WTC11 (cell line): ENCODE data around the gene SPACA5B. TPM values are rescaled to one million over a fixed set of nuclear protein-coding genes. Genes with fewer than 3 reads are reported as not detected.

ENCODE experiments used
- ATAC-seq: fragments of 200-7000 bp; cut with Tn5 transposase; 2 replicates; pipeline ENCODE4 v1.10.0; 2021; ENCODE audit warnings: mild to moderate bottlenecking, moderate library complexity
- CTCF ChIA-PET: fragments of 300-600 bp; sonication (Branson Sonifier 250); formaldehyde crosslinking; loops from one replicate; lab custom pipeline; 2021; ENCODE audit warnings: antibody characterized with exemption; lab: Charles Lee
- POLR2A ChIA-PET: fragments of 350-600 bp; sonication (Branson Sonifier 250); formaldehyde crosslinking; loops from one replicate; lab custom pipeline; 2021; ENCODE audit warnings: antibody characterized with exemption; lab: Charles Lee
- DNase-seq: peaks from one replicate; pipeline ENCODE4 v3.0.0; 2021; ENCODE audit warnings: low spot score
- H3K27ac Mint-ChIP-seq: 2 replicates; pipeline ENCODE4 v1.8.0; 2021; ENCODE audit warnings: mixed read lengths
- H3K27me3 Mint-ChIP-seq: 2 replicates; pipeline ENCODE4 v1.8.0; 2021; ENCODE audit warnings: low read depth, mild to moderate bottlenecking, moderate library complexity, mixed read lengths
- H3K36me3 Mint-ChIP-seq: 2 replicates; pipeline ENCODE4 v1.8.0; 2021; ENCODE audit warnings: mixed read lengths
- H3K4me1 Mint-ChIP-seq: 2 replicates; pipeline ENCODE4 v1.8.0; 2022; ENCODE audit warnings: mixed read lengths
- H3K4me3 Mint-ChIP-seq: 2 replicates; pipeline ENCODE4 v1.8.0; 2021; ENCODE audit warnings: mild to moderate bottlenecking, moderate library complexity, mixed read lengths
- H3K9me3 Mint-ChIP-seq: 2 replicates; pipeline ENCODE4 v1.8.0; 2021; ENCODE audit warnings: mixed read lengths
- CREM ChIP-seq: sonication (generic); formaldehyde crosslinking; IDR thresholded peaks from 2 replicates; pipeline ENCODE4 v1.8.1; 2022; ENCODE audit warnings: mild to moderate bottlenecking, missing genetic modification reagents, moderate library complexity
- EMX1 ChIP-seq: fragments of 250-450 bp; sonication (Bioruptor Pico); IDR thresholded peaks from 2 replicates; pipeline ENCODE4 v1.8.0; 2021; ENCODE audit warnings: mild to moderate bottlenecking
- ESRRA ChIP-seq: sonication (generic); formaldehyde crosslinking; IDR thresholded peaks from 2 replicates; pipeline ENCODE4 v1.8.1; 2022; ENCODE audit warnings: mild to moderate bottlenecking, missing genetic modification reagents, borderline replicate concordance
- HMGA2 ChIP-seq: fragments of 250-450 bp; sonication (Bioruptor Pico); IDR thresholded peaks from 2 replicates; pipeline ENCODE4 v1.4.0; 2021; ENCODE audit warnings: mild to moderate bottlenecking, moderate library complexity
- JAZF1 ChIP-seq: fragments of 250-450 bp; sonication (Bioruptor Pico); IDR thresholded peaks from 2 replicates; pipeline ENCODE4 v1.9.0; 2021; ENCODE audit warnings: moderate library complexity, mild to moderate bottlenecking, inconsistent platforms
- NFATC4 ChIP-seq: fragments of 250-450 bp; sonication (Bioruptor Pico); IDR thresholded peaks from 2 replicates; pipeline ENCODE4 v1.9.0; 2021; ENCODE audit warnings: mild to moderate bottlenecking
- NFE2L1 ChIP-seq: sonication (generic); formaldehyde crosslinking; IDR thresholded peaks from 2 replicates; pipeline ENCODE4 v1.8.1; 2023; ENCODE audit warnings: missing genetic modification reagents
- NR1H2 ChIP-seq: sonication (generic); formaldehyde crosslinking; IDR thresholded peaks from 2 replicates; pipeline ENCODE4 v1.9.0; 2021; ENCODE audit warnings: mild to moderate bottlenecking, moderate library complexity, missing genetic modification reagents
- NR2C2 ChIP-seq: sonication (generic); formaldehyde crosslinking; IDR thresholded peaks from 2 replicates; pipeline ENCODE4 v1.8.0; 2022; ENCODE audit warnings: mild to moderate bottlenecking, missing genetic modification reagents
- PRRX2 ChIP-seq: fragments of 250-450 bp; sonication (Bioruptor Pico); IDR thresholded peaks from 2 replicates; pipeline ENCODE4 v1.8.0; 2021; ENCODE audit warnings: mild to moderate bottlenecking
- RORB ChIP-seq: fragments of 250-450 bp; sonication (Bioruptor Pico); IDR thresholded peaks from 2 replicates; pipeline ENCODE4 v1.9.0; 2021; ENCODE audit warnings: mild to moderate bottlenecking
- SMAD4 ChIP-seq: sonication (generic); formaldehyde crosslinking; IDR thresholded peaks from 2 replicates; pipeline ENCODE4 v1.8.0; 2022; ENCODE audit warnings: mild to moderate bottlenecking, missing genetic modification reagents
- SOX15 ChIP-seq: fragments of 250-450 bp; sonication (Bioruptor Pico); IDR thresholded peaks from 2 replicates; pipeline ENCODE4 v1.9.0; 2021; ENCODE audit warnings: mild to moderate bottlenecking
- SP1 ChIP-seq: sonication (generic); formaldehyde crosslinking; conservative IDR thresholded peaks from 2 replicates; pipeline ENCODE4 v1.8.1; 2022; ENCODE audit warnings: missing genetic modification reagents
- ZNF138 ChIP-seq: sonication (generic); formaldehyde crosslinking; conservative IDR thresholded peaks from 2 replicates; pipeline ENCODE4 v1.8.1; 2022; ENCODE audit warnings: mild to moderate bottlenecking, moderate library complexity, missing genetic modification reagents
- ZNF219 ChIP-seq: sonication (generic); formaldehyde crosslinking; IDR thresholded peaks from 2 replicates; pipeline ENCODE4 v1.8.0; 2023; ENCODE audit warnings: missing genetic modification reagents, mild to moderate bottlenecking, borderline replicate concordance
- ZNF263 ChIP-seq: sonication (generic); formaldehyde crosslinking; IDR thresholded peaks from 2 replicates; pipeline ENCODE4 v1.8.1; 2022; ENCODE audit warnings: low read depth, mild to moderate bottlenecking, moderate library complexity, missing genetic modification reagents
- total RNA-seq: library from RNA; stranded (reverse); gene quantifications from 3 replicates; pipeline ENCODE4 v1.2.3, GENCODE V29; 2021
- TF ChIP-seq, protein P1 (sequence below): sonication (generic); formaldehyde crosslinking; IDR thresholded peaks from 2 replicates; pipeline ENCODE4 v1.8.0; 2022; ENCODE audit warnings: mild to moderate bottlenecking, missing genetic modification reagents
- TF ChIP-seq, protein P2 (sequence below): fragments of 250-450 bp; sonication (Bioruptor Pico); IDR thresholded peaks from 2 replicates; pipeline ENCODE4 v2.1.2; 2022; ENCODE audit warnings: mild to moderate bottlenecking, moderate library complexity
- TF ChIP-seq, protein P3 (sequence below): sonication (generic); formaldehyde crosslinking; conservative IDR thresholded peaks from 2 replicates; pipeline ENCODE4 v1.8.1; 2022; ENCODE audit warnings: mild to moderate bottlenecking, missing genetic modification reagents
- TF ChIP-seq, protein P4 (sequence below): sonication (generic); formaldehyde crosslinking; IDR thresholded peaks from 2 replicates; pipeline ENCODE4 v1.8.1; 2022; ENCODE audit warnings: mild to moderate bottlenecking, missing genetic modification reagents, moderate library complexity, borderline replicate concordance
- TF ChIP-seq, protein P5 (sequence below): sonication (generic); formaldehyde crosslinking; IDR thresholded peaks from 2 replicates; pipeline ENCODE4 v1.8.1; 2023; ENCODE audit warnings: mild to moderate bottlenecking, missing genetic modification reagents, moderate library complexity
- TF ChIP-seq, protein P6 (sequence below): sonication (generic); formaldehyde crosslinking; IDR thresholded peaks from 2 replicates; pipeline ENCODE4 v1.8.0; 2022; ENCODE audit warnings: mild to moderate bottlenecking, missing genetic modification reagents
- TF ChIP-seq, protein P7 (sequence below): sonication (generic); formaldehyde crosslinking; IDR thresholded peaks from 2 replicates; pipeline ENCODE4 v1.8.0; 2023; ENCODE audit warnings: missing genetic modification reagents, mild to moderate bottlenecking, borderline replicate concordance

SPACA5B gene
- total RNA-seq, 1 experiment from 2014 or later, result not detected

DNA sequence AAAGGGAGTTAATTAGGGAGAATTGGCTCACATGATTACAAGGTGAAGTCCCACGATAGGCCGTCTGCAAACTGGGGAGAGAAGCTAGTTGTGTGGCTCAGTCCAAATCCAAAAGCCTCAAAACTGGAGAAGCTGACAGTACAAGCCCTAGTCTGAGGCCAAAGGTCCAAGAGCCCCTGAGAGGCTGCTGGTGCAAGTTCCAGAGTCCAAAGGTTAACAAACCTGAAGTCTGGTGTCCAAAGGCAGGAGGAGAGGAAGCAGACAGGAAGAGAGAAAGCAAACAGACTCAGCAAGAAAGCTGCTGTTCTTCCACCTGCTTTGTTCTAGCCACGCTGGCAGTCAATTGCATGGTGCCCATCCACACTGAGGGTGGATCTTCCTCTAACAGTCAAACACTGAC lies 29.0 kb upstream of the SPACA5B start:
- no peaks in the 10 kb centered on the region for H3K4me1 Mint-ChIP-seq
- no peaks in the 10 kb centered on the region for H3K36me3 Mint-ChIP-seq
- CTCF ChIA-PET, result no interaction called here
- no peak overlapping the region for H3K27ac Mint-ChIP-seq
- DNase-seq, result no peak
- TF ChIP-seq, protein P1, sequence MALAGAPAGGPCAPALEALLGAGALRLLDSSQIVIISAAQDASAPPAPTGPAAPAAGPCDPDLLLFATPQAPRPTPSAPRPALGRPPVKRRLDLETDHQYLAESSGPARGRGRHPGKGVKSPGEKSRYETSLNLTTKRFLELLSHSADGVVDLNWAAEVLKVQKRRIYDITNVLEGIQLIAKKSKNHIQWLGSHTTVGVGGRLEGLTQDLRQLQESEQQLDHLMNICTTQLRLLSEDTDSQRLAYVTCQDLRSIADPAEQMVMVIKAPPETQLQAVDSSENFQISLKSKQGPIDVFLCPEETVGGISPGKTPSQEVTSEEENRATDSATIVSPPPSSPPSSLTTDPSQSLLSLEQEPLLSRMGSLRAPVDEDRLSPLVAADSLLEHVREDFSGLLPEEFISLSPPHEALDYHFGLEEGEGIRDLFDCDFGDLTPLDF (CRISPR knock-in tag), result no peak
- no peak for TF ChIP-seq HMGA2 (CRISPR knock-in tag)
- TF ChIP-seq, protein P2, sequence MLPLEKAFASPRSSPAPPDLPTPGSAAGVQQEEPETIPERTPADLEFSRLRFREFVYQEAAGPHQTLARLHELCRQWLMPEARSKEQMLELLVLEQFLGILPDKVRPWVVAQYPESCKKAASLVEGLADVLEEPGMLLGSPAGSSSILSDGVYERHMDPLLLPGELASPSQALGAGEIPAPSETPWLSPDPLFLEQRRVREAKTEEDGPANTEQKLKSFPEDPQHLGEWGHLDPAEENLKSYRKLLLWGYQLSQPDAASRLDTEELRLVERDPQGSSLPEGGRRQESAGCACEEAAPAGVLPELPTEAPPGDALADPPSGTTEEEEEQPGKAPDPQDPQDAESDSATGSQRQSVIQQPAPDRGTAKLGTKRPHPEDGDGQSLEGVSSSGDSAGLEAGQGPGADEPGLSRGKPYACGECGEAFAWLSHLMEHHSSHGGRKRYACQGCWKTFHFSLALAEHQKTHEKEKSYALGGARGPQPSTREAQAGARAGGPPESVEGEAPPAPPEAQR, result no peak
- TF ChIP-seq NFATC4, result no peak
- no peak for TF ChIP-seq ZNF219 (CRISPR knock-in tag)
- TF ChIP-seq ZNF138 (CRISPR knock-in tag), result no peak
- TF ChIP-seq, protein P3, sequence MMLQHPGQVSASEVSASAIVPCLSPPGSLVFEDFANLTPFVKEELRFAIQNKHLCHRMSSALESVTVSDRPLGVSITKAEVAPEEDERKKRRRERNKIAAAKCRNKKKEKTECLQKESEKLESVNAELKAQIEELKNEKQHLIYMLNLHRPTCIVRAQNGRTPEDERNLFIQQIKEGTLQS, result no peak
- TF ChIP-seq NR1H2 (CRISPR knock-in tag), result no peak
- TF ChIP-seq SOX15 (CRISPR knock-in tag), result no peak
- no peak for TF ChIP-seq SMAD4 (CRISPR knock-in tag)
- TF ChIP-seq, protein P4, sequence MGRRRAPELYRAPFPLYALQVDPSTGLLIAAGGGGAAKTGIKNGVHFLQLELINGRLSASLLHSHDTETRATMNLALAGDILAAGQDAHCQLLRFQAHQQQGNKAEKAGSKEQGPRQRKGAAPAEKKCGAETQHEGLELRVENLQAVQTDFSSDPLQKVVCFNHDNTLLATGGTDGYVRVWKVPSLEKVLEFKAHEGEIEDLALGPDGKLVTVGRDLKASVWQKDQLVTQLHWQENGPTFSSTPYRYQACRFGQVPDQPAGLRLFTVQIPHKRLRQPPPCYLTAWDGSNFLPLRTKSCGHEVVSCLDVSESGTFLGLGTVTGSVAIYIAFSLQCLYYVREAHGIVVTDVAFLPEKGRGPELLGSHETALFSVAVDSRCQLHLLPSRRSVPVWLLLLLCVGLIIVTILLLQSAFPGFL (CRISPR knock-in tag), result no peak
- no peak for TF ChIP-seq RORB
- TF ChIP-seq EMX1, result no peak
- H3K27me3 Mint-ChIP-seq, result no peaks in the 10 kb centered on the region
- POLR2A ChIA-PET, result no interaction called here
- no peak for ATAC-seq
- H3K4me3 Mint-ChIP-seq, result no peak overlapping the region
- peaks cover 7% of the 10 kb centered on the region; the same call in 1 of the 2 replicates for H3K9me3 Mint-ChIP-seq

DNA sequence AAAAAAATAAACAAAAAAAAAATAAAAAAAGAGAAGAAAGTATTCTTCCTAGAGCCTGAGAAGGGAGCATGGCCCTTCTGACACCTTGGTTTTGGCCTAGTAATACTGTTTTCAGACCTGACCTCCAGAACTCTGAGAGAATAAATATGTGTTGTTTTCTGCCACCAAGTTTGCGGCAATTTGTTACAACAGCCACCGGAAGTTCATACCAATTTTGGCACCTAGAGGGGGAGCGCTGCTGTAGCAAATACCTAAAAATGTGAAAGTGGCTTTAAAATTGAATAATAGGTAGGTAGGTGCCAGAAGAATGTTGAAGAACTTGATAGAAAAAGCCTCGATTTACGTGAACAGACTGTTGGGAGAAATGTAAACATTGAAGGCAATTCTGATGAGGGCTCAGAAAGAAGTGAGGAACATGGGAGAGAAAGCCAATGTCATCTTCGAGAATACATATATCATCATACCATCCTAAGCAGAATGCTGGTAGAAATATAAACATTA lies 27.5 kb upstream of the SPACA5B start:
- TF ChIP-seq ZNF263 (CRISPR knock-in tag) (no peak), NFE2L1 (CRISPR knock-in tag) (no peak), CREM (CRISPR knock-in tag) (no peak), ESRRA (CRISPR knock-in tag) (no peak), JAZF1 (CRISPR knock-in tag) (no peak), ZNF219 (CRISPR knock-in tag) (no peak), SP1 (no peak), NFATC4 (no peak), PRRX2 (no peak), NR2C2 (CRISPR knock-in tag) (no peak)
- TF ChIP-seq, protein P1 (CRISPR knock-in tag), result no peak
- TF ChIP-seq, protein P5, sequence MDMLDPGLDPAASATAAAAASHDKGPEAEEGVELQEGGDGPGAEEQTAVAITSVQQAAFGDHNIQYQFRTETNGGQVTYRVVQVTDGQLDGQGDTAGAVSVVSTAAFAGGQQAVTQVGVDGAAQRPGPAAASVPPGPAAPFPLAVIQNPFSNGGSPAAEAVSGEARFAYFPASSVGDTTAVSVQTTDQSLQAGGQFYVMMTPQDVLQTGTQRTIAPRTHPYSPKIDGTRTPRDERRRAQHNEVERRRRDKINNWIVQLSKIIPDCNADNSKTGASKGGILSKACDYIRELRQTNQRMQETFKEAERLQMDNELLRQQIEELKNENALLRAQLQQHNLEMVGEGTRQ, result no peak
- TF ChIP-seq, protein P6, sequence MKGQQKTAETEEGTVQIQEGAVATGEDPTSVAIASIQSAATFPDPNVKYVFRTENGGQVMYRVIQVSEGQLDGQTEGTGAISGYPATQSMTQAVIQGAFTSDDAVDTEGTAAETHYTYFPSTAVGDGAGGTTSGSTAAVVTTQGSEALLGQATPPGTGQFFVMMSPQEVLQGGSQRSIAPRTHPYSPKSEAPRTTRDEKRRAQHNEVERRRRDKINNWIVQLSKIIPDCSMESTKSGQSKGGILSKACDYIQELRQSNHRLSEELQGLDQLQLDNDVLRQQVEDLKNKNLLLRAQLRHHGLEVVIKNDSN (CRISPR knock-in tag), result no peak
- TF ChIP-seq, protein P7, sequence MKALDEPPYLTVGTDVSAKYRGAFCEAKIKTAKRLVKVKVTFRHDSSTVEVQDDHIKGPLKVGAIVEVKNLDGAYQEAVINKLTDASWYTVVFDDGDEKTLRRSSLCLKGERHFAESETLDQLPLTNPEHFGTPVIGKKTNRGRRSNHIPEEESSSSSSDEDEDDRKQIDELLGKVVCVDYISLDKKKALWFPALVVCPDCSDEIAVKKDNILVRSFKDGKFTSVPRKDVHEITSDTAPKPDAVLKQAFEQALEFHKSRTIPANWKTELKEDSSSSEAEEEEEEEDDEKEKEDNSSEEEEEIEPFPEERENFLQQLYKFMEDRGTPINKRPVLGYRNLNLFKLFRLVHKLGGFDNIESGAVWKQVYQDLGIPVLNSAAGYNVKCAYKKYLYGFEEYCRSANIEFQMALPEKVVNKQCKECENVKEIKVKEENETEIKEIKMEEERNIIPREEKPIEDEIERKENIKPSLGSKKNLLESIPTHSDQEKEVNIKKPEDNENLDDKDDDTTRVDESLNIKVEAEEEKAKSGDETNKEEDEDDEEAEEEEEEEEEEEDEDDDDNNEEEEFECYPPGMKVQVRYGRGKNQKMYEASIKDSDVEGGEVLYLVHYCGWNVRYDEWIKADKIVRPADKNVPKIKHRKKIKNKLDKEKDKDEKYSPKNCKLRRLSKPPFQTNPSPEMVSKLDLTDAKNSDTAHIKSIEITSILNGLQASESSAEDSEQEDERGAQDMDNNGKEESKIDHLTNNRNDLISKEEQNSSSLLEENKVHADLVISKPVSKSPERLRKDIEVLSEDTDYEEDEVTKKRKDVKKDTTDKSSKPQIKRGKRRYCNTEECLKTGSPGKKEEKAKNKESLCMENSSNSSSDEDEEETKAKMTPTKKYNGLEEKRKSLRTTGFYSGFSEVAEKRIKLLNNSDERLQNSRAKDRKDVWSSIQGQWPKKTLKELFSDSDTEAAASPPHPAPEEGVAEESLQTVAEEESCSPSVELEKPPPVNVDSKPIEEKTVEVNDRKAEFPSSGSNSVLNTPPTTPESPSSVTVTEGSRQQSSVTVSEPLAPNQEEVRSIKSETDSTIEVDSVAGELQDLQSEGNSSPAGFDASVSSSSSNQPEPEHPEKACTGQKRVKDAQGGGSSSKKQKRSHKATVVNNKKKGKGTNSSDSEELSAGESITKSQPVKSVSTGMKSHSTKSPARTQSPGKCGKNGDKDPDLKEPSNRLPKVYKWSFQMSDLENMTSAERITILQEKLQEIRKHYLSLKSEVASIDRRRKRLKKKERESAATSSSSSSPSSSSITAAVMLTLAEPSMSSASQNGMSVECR (CRISPR knock-in tag), result no peak
- ATAC-seq, result no peak
- no peak for DNase-seq
- H3K9me3 Mint-ChIP-seq, result peaks cover 7% of the 10 kb centered on the region; the same call in 1 of the 2 replicates
- H3K27ac Mint-ChIP-seq, result no peak overlapping the region
- POLR2A ChIA-PET, result no interaction called here
- no peaks in the 10 kb centered on the region for H3K27me3 Mint-ChIP-seq
- no peak overlapping the region for H3K4me3 Mint-ChIP-seq
- H3K36me3 Mint-ChIP-seq, result no peaks in the 10 kb centered on the region
- no peaks in the 10 kb centered on the region for H3K4me1 Mint-ChIP-seq
- CTCF ChIA-PET, result no interaction called here
